ENCODE results near the gene COBL.

Gene COBL

DNA sequence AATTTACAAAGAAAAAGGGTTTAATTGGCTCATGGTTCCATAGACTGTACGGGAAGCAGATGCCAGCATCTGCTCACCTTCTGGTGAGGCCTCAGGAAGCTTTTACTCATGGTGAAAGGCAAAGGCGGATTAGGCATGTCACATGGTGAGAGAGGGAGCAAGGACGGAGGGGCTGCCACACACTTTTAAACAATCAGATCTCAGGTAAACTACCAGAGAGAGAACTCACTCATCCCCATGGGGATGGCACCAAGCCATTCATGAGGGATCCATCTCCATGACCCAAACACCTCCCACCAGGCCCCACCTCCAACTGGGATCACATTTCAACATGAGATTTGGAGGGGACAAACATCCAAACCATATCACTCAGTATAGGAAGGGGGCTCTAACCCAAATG is 183.9 kb downstream of the COBL start:
- TF ChIP-seq, protein P1, sequence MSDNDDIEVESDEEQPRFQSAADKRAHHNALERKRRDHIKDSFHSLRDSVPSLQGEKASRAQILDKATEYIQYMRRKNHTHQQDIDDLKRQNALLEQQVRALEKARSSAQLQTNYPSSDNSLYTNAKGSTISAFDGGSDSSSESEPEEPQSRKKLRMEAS (IDR thresholded peaks at IDR 0.05) = no peak
- no peak for TF ChIP-seq FOXM1 (IDR thresholded peaks at IDR 0.05; ENCODE audit: borderline replicate concordance, low read depth)
- TF ChIP-seq CEBPB (IDR thresholded peaks at IDR 0.05) = no peak
- TF ChIP-seq ZBTB7A (IDR thresholded peaks at IDR 0.05; ENCODE audit: low read depth) = no peak
- no peak for TF ChIP-seq YY1 (IDR thresholded peaks at IDR 0.05; ENCODE audit: low read depth)
- TF ChIP-seq EGR1 (IDR thresholded peaks at IDR 0.05) = no peak
- TF ChIP-seq NFIC (IDR thresholded peaks at IDR 0.05) = no peak
- no peak for TF ChIP-seq TEAD4 (IDR thresholded peaks at IDR 0.05)
- no peak for TF ChIP-seq RAD21 (IDR thresholded peaks at IDR 0.05; ENCODE audit: low read depth)
- TF ChIP-seq TCF12 (IDR thresholded peaks at IDR 0.05; ENCODE audit: low read depth) = no peak
- no peak for TF ChIP-seq CREB1 (IDR thresholded peaks at IDR 0.05; ENCODE audit: low read depth)
- TF ChIP-seq EP300 (IDR thresholded peaks at IDR 0.05; ENCODE audit: borderline replicate concordance) = no peak
- TF ChIP-seq, protein P2, sequence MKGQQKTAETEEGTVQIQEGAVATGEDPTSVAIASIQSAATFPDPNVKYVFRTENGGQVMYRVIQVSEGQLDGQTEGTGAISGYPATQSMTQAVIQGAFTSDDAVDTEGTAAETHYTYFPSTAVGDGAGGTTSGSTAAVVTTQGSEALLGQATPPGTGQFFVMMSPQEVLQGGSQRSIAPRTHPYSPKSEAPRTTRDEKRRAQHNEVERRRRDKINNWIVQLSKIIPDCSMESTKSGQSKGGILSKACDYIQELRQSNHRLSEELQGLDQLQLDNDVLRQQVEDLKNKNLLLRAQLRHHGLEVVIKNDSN (IDR thresholded peaks at IDR 0.05) = no peak
- TF ChIP-seq TAF1 (IDR thresholded peaks at IDR 0.05; ENCODE audit: low read depth) = no peak
- TF ChIP-seq, protein P3, sequence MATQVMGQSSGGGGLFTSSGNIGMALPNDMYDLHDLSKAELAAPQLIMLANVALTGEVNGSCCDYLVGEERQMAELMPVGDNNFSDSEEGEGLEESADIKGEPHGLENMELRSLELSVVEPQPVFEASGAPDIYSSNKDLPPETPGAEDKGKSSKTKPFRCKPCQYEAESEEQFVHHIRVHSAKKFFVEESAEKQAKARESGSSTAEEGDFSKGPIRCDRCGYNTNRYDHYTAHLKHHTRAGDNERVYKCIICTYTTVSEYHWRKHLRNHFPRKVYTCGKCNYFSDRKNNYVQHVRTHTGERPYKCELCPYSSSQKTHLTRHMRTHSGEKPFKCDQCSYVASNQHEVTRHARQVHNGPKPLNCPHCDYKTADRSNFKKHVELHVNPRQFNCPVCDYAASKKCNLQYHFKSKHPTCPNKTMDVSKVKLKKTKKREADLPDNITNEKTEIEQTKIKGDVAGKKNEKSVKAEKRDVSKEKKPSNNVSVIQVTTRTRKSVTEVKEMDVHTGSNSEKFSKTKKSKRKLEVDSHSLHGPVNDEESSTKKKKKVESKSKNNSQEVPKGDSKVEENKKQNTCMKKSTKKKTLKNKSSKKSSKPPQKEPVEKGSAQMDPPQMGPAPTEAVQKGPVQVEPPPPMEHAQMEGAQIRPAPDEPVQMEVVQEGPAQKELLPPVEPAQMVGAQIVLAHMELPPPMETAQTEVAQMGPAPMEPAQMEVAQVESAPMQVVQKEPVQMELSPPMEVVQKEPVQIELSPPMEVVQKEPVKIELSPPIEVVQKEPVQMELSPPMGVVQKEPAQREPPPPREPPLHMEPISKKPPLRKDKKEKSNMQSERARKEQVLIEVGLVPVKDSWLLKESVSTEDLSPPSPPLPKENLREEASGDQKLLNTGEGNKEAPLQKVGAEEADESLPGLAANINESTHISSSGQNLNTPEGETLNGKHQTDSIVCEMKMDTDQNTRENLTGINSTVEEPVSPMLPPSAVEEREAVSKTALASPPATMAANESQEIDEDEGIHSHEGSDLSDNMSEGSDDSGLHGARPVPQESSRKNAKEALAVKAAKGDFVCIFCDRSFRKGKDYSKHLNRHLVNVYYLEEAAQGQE (IDR thresholded peaks at IDR 0.05; ENCODE audit: low read depth) = no peak

DNA sequence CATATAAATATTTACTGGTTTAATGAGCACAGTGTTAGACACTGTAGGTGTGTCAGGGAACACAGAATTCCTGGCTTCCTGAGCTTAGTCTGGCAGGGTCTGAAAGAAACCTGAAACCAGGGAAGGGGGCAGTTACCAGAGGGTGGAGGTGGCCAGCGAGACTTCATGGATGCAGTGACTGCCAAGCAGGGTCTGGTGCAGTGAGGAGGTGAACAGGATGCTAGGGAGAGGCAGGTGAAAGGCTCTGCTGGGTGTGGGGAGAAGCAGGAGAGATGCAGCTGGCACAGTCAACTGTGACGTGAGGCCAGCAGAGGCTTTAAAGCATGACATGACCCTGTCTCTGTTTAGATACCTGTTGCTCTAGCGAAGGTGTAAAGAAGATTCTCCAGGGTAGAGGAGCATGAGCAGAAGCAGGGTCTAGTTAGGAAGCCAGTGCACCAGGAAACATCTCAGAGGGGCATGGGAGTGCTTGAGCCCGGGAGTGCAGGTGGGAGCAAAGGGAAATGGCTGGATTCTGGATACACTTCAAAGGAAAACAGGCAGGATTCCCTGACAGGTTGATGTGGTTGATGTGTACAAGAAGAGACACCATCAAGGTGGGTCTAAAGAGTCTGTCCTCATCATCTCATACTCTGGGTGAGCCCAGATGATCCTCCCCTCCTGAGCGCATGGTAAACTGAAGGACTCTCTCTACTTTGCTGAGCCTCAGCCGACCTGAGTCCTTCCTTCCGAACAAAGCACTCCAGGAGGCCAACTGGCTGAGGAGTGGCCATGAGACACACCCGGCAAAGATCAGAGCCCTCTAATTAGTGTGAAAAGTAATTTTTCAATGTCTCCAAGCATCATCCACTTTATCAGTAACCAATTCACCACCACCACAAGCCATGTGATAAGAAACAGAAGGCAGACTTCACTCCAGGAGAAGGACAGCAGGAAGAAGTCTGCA is 186.8 kb downstream of the COBL start:
- TF ChIP-seq TCF12 (IDR thresholded peaks at IDR 0.05; ENCODE audit: low read depth) (no peak), ZBTB7A (IDR thresholded peaks at IDR 0.05; ENCODE audit: low read depth) (no peak), TEAD4 (IDR thresholded peaks at IDR 0.05) (no peak), NFIC (IDR thresholded peaks at IDR 0.05) (no peak), YY1 (IDR thresholded peaks at IDR 0.05; ENCODE audit: low read depth) (no peak), CREB1 (IDR thresholded peaks at IDR 0.05; ENCODE audit: low read depth) (no peak), EP300 (IDR thresholded peaks at IDR 0.05; ENCODE audit: borderline replicate concordance) (no peak), EGR1 (IDR thresholded peaks at IDR 0.05) (no peak), CEBPB (IDR thresholded peaks at IDR 0.05) (no peak), TAF1 (IDR thresholded peaks at IDR 0.05; ENCODE audit: low read depth) (no peak), FOXM1 (IDR thresholded peaks at IDR 0.05; ENCODE audit: borderline replicate concordance, low read depth) (no peak)
- TF ChIP-seq, protein P2 (IDR thresholded peaks at IDR 0.05) = no peak
- TF ChIP-seq, protein P1 (IDR thresholded peaks at IDR 0.05) = no peak
- TF ChIP-seq, protein P3 (IDR thresholded peaks at IDR 0.05; ENCODE audit: low read depth) = no peak

DNA sequence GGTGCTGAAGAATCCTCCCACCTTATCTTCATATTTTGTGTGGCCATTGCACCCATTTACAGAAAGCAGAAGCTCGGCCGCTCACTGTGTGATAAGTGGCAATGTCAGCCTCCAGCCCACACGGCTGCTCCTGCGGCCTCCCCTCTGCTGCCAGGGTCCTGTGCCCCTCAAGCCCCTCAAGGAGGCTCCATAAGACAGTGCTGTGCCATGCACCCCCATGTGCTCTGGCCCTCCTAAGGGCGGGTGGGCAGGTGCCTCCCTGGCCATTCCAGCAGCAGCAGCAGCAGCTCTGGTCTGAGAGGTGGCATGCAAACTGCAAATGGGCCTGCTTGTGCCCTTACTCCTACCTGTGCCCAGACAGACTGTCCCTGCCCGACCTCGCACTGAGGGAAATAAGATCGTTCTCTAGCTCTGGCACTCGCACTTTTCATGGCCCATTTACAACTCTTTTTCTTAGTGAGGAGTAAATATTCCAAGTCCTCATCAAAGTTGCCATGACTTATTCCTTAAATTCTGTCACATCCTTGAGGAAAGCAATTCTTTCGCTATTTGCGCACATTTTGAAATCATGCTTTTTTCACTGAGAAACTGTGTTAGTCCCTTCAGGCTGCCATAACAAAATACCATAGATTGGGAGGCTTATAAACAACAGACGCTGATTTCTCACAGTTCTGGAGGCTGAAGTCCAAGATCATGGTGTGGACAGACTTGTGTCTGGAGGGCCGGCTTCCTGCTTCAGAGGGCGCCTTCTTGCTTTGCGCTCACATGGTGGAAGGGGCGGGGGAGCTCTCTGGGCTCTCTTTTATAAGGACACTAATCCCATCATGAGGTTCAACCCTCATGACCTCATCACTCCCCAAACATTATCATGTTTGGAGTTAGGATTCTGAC is 187.8 kb downstream of the COBL start:
- TF ChIP-seq CREB1 (IDR thresholded peaks at IDR 0.05; ENCODE audit: low read depth) = no peak
- TF ChIP-seq EGR1 (IDR thresholded peaks at IDR 0.05) = no peak
- TF ChIP-seq TEAD4 (IDR thresholded peaks at IDR 0.05) = no peak
- no peak for TF ChIP-seq YY1 (IDR thresholded peaks at IDR 0.05; ENCODE audit: low read depth)
- no peak for TF ChIP-seq TAF1 (IDR thresholded peaks at IDR 0.05; ENCODE audit: low read depth)
- no peak for TF ChIP-seq ZBTB7A (IDR thresholded peaks at IDR 0.05; ENCODE audit: low read depth)
- TF ChIP-seq, protein P2 (IDR thresholded peaks at IDR 0.05) = no peak
- TF ChIP-seq, protein P1 (IDR thresholded peaks at IDR 0.05) = no peak
- no peak for TF ChIP-seq RAD21 (IDR thresholded peaks at IDR 0.05; ENCODE audit: low read depth)
- TF ChIP-seq, protein P3 (IDR thresholded peaks at IDR 0.05; ENCODE audit: low read depth) = no peak
